Keratinocyte (primary cell): Measurements from ENCODE around the gene GPALPP1. TPM values are rescaled to one million over a fixed set of nuclear protein-coding genes. Genes with fewer than 3 reads are reported as not detected.

ENCODE experiments used
- DNase-seq: peaks from one replicate; pipeline ENCODE4 v3.0.0-alpha.2; 2011; ENCODE audit warnings: low read depth, missing footprints, low spot score
- FAIRE-seq: peaks from 2 replicates; lab custom pipeline; 2011; peaks lifted over from hg19 to GRCh38; lab: Jason Lieb, UNC
- H2AFZ ChIP-seq: 2 replicates; pipeline ENCODE4 v1.6.0; 2012; ENCODE audit warnings: low read length, control low read depth, inconsistent platforms; ENCODE audit not compliant: control insufficient read depth
- H3K27ac ChIP-seq: 2 replicates; pipeline ENCODE4 v1.5.1; 2011; ENCODE audit warnings: low read length; ENCODE audit not compliant: control insufficient read depth, insufficient read depth
- H3K27me3 ChIP-seq: 3 replicates; pipeline ENCODE4 v1.6.0; 2011; ENCODE audit warnings: low read length; ENCODE audit not compliant: control insufficient read depth, insufficient read depth; ENCODE audit errors: extremely low read depth
- H3K36me3 ChIP-seq, 2 experiments: 2 replicates in 1 of 2; 3 replicates in 1 of 2; pipeline ENCODE4 v1.5.1; 2011; ENCODE audit warnings: low read length in 2 of 2, mild to moderate bottlenecking in 1 of 2; ENCODE audit not compliant: control insufficient read depth in 2 of 2, insufficient read depth in 2 of 2; ENCODE audit errors: extremely low read depth in 1 of 2
- H3K4me1 ChIP-seq: 3 replicates; pipeline ENCODE4 v1.5.1; 2011; ENCODE audit warnings: low read length; ENCODE audit not compliant: control insufficient read depth, insufficient read depth; ENCODE audit errors: extremely low read depth
- H3K4me2 ChIP-seq: 3 replicates; pipeline ENCODE4 v1.6.0; 2011; ENCODE audit warnings: low read depth, low read length; ENCODE audit not compliant: control insufficient read depth, insufficient read depth; ENCODE audit errors: extremely low read depth
- H3K4me3 ChIP-seq, 3 experiments: fragments of 200-600 bp in 1 of 3; sonication (generic) in 1 of 3; 2 replicates in 2 of 3; 3 replicates in 1 of 3; pipeline ENCODE4 v1.5.1; 2011 to 2016; ENCODE audit warnings: low read length in 3 of 3, mild to moderate bottlenecking in 3 of 3, control low read depth in 2 of 3, inconsistent platforms in 1 of 3, low read depth in 1 of 3, mixed read lengths in 1 of 3, mixed run types in 1 of 3, moderate library complexity in 1 of 3; ENCODE audit not compliant: control insufficient read depth in 2 of 3, insufficient read depth in 2 of 3; ENCODE audit errors: extremely low read depth in 1 of 3
- H3K79me2 ChIP-seq: 2 replicates; pipeline ENCODE4 v1.6.0; 2012; ENCODE audit warnings: low read length; ENCODE audit not compliant: control insufficient read depth, insufficient read depth
- H3K9ac ChIP-seq: 3 replicates; pipeline ENCODE4 v1.6.0; 2011; ENCODE audit warnings: low read length; ENCODE audit not compliant: control insufficient read depth, insufficient read depth; ENCODE audit errors: extremely low read depth
- H3K9me1 ChIP-seq: 3 replicates; pipeline ENCODE4 v1.6.0; 2011; ENCODE audit warnings: low read length; ENCODE audit not compliant: control insufficient read depth, insufficient read depth; ENCODE audit errors: extremely low read depth
- H3K9me3 ChIP-seq: 2 replicates; pipeline ENCODE4 v1.5.1; 2012; ENCODE audit warnings: low read depth, low read length; ENCODE audit not compliant: control insufficient read depth
- H4K20me1 ChIP-seq: 3 replicates; pipeline ENCODE4 v1.6.0; 2011; ENCODE audit warnings: low read length; ENCODE audit not compliant: control insufficient read depth, insufficient read depth; ENCODE audit errors: extremely low read depth
- EZH2 ChIP-seq: IDR thresholded peaks from one replicate; pipeline ENCODE4 v1.6.1; 2012; ENCODE audit warnings: inconsistent platforms, mild to moderate bottlenecking, low read length, moderate library complexity
- dilution Hi-C: fragments of 300-500 bp; cut with MboI; formaldehyde crosslinking; loops from one replicate; pipeline ENCODE4 v1.7.0; 2020; ENCODE audit warnings: low sequenced_read_pairs; ENCODE audit not compliant: extremely low pct_ligation_motif_present
- polyA plus RNA-seq, 5 experiments: library from polyadenylated mRNA; depleted of rRNA in 3 of 5; stranded (reverse) in 3 of 5; stranded (forward) in 1 of 5; unstranded in 1 of 5; fragments of >200 nt; gene quantifications; 1 replicate in 1 of 5; 2 replicates in 3 of 5; 3 replicates in 1 of 5; pipeline versions ENCODE4 v1.2.1 to v1.2.3, GENCODE V29; 2011 to 2012; ENCODE audit warnings: missing spikeins in 2 of 5, low read depth in 1 of 5, low replicate concordance in 1 of 5
- TF ChIP-seq, protein P1 (sequence below), 3 experiments: IDR thresholded peaks in 1 of 3; conservative IDR thresholded peaks in 1 of 3; optimal IDR thresholded peaks in 1 of 3; 2 replicates in 2 of 3; 3 replicates in 1 of 3; pipeline versions ENCODE3 to v1.5.1; 2011; ENCODE audit warnings: low read length in 3 of 3, mild to moderate bottlenecking in 3 of 3, moderate library complexity in 2 of 3, control low read depth in 1 of 3, inconsistent platforms in 1 of 3; ENCODE audit not compliant: insufficient read depth in 2 of 3; ENCODE audit errors: extremely low read depth in 1 of 3

Gene GPALPP1
- polyA plus RNA-seq, 1 donor (not counting 4 experiments of a cell fraction or from before 2014, with no cell fraction given), result 17.7 TPM

GRCh38 chr13:45040622-45041021 is 51.3 kb downstream of the GPALPP1 start:
- FAIRE-seq (peak; percentile 46), DNase-seq (peak; percentile 13)
- dilution Hi-C loops, result no loop called here
- Histone ChIP-seq H3K4me1 (peaks cover 9% of the 10 kb centered on the region), H3K4me3 (no peak overlapping the region), H3K9me3 (no peaks in the 10 kb centered on the region), H3K27me3 (no peaks in the 10 kb centered on the region), H3K36me3 (no peaks in the 10 kb centered on the region), H3K27ac (no peak overlapping the region), H3K79me2 (no peaks in the 10 kb centered on the region), H4K20me1 (no peaks in the 10 kb centered on the region), H3K4me2 (peak overlapping the region; percentile 34), H2AFZ (peak overlapping the region; percentile 38), H3K9me1 (no peaks in the 10 kb centered on the region), H3K9ac (no peak overlapping the region)
- TF ChIP-seq EZH2, result no peak
- TF ChIP-seq, protein P1, sequence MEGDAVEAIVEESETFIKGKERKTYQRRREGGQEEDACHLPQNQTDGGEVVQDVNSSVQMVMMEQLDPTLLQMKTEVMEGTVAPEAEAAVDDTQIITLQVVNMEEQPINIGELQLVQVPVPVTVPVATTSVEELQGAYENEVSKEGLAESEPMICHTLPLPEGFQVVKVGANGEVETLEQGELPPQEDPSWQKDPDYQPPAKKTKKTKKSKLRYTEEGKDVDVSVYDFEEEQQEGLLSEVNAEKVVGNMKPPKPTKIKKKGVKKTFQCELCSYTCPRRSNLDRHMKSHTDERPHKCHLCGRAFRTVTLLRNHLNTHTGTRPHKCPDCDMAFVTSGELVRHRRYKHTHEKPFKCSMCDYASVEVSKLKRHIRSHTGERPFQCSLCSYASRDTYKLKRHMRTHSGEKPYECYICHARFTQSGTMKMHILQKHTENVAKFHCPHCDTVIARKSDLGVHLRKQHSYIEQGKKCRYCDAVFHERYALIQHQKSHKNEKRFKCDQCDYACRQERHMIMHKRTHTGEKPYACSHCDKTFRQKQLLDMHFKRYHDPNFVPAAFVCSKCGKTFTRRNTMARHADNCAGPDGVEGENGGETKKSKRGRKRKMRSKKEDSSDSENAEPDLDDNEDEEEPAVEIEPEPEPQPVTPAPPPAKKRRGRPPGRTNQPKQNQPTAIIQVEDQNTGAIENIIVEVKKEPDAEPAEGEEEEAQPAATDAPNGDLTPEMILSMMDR (optimal IDR thresholded peaks at IDR 0.05 in 1 of 3, IDR thresholded peaks at IDR 0.05 in 1 of 3, conservative IDR thresholded peaks at IDR 0.05 in 1 of 3; ENCODE audit: extremely low read depth in 1 of 3, insufficient read depth in 2 of 3, low read length in 3 of 3), result no peak

DNA sequence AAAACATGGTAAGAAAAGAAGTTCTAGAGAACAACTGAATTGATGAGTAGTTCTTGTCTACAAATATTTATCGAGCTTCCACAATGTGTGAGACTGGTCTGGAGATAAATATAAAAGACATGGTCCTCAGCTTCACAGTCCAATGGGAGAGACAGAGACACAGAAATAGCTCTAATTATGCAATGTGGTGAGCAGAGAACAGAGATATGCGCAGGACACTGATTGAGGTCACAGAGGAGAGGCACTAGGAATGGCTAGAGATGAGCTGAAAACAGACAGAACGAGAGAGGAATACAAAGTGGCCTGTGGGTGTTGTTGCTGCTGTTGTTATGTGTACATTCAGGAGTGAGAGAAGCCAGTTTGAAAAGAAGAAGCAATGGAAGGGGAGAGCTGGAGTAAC is 53.2 kb downstream of the GPALPP1 start:
- dilution Hi-C loops, result no loop called here
- no peak for TF ChIP-seq EZH2
- TF ChIP-seq, protein P1 (optimal IDR thresholded peaks at IDR 0.05 in 1 of 3, IDR thresholded peaks at IDR 0.05 in 1 of 3, conservative IDR thresholded peaks at IDR 0.05 in 1 of 3; ENCODE audit: extremely low read depth in 1 of 3, insufficient read depth in 2 of 3, low read length in 3 of 3), result no peak
- no peaks in the 10 kb centered on the region for H3K9me1 ChIP-seq
- H4K20me1 ChIP-seq, result no peaks in the 10 kb centered on the region
- H3K27me3 ChIP-seq, result no peaks in the 10 kb centered on the region
- no peak overlapping the region for H3K9ac ChIP-seq
- no peak overlapping the region for H3K27ac ChIP-seq
- FAIRE-seq, result no peak
- no peaks in the 10 kb centered on the region for H3K79me2 ChIP-seq
- no peak overlapping the region for H3K4me3 ChIP-seq
- no peaks in the 10 kb centered on the region for H3K9me3 ChIP-seq
- H2AFZ ChIP-seq, result no peak overlapping the region
- no peaks in the 10 kb centered on the region for H3K36me3 ChIP-seq
- DNase-seq, result no peak
- peaks cover 17% of the 10 kb centered on the region for H3K4me1 ChIP-seq
- no peak overlapping the region for H3K4me2 ChIP-seq
